Measurements from ENCODE around the gene SRSF6. TPM values are rescaled to one million over a fixed set of nuclear protein-coding genes. Genes with fewer than 3 reads are reported as not detected.
A peak's percentile ranks its signal among the peaks of the same experiment; 100 is the strongest.
"Not testable (repeated sequence)": the region's sequence is repeated elsewhere in the genome, so short reads cannot be mapped to it uniquely, and the experiment has no call there.

The SRSF6 gene
- total RNA-seq, 4 donors from 2014 or later = 52.7 to 74.2 (median 53.4) TPM

- Histone ChIP-seq H3K9me3 (no peaks in the 10 kb centered on the region), H3K27ac (no peak overlapping the region), H3K27me3 (peaks cover 0 to 50% (median 0%) of the 10 kb centered on the region in 4 donors), H3K36me3 (no peaks in the 10 kb centered on the region), H3K4me1 (peaks cover 0 to 7% (median 0%) of the 10 kb centered on the region in 3 donors), H3K4me3 (no peak overlapping the region)
- WGBS, 2 donors = 23 to 31% methylated on average over 7 to 9 of the region's 9 CpGs
- TF ChIP-seq CTCF (IDR thresholded peaks at IDR 0.05) (peak; percentile 60 to 76 (median 68)), POLR2A (IDR thresholded peaks at IDR 0.05) (no peak)
- no peak for DNase-seq
- intact Hi-C loops (cut with DNase I) = no loop called here
Observed at GRCh38 chr20:43448748-43449535, 8.8 kb upstream of the SRSF6 start.

GRCh38 chr20:43450841-43451799, 6.6 kb upstream of the SRSF6 start:
- WGBS, 2 donors = 57 to 62% methylated on average over 14 of the region's 14 CpGs
- DNase-seq = no peak

GRCh38 chr20:43452404-43453126, 5.1 kb upstream of the SRSF6 start:
- Histone ChIP-seq H3K9me3 (no peaks in the 10 kb centered on the region), H3K27me3 (peaks cover 0 to 47% (median 0%) of the 10 kb centered on the region in 4 donors), H3K4me1 (peaks cover 5 to 16% (median 6%) of the 10 kb centered on the region in 3 donors), H3K4me3 (no peak overlapping the region), H3K36me3 (no peaks in the 10 kb centered on the region), H3K27ac (no peak overlapping the region)
- TF ChIP-seq CTCF (IDR thresholded peaks at IDR 0.05) = no peak
- TF ChIP-seq POLR2A (IDR thresholded peaks at IDR 0.05) = no peak
- intact Hi-C loops (cut with DNase I) = loop anchor here (10.0 kb wide), 1 partner anchor 632 kb away; no protein-coding TSS in a partner anchor
- 89 to 90% methylated on average over 14 to 15 of the region's 15 CpGs for WGBS, 2 donors
- no peak for DNase-seq

More at GRCh38 chr20:43450841-43451799, 6.6 kb upstream of the SRSF6 start:
- no peak for TF ChIP-seq CTCF (IDR thresholded peaks at IDR 0.05)
- Histone ChIP-seq H3K27me3 (peaks cover 0 to 52% (median 0%) of the 10 kb centered on the region in 4 donors), H3K4me1 (peaks cover 0 to 7% (median 0%) of the 10 kb centered on the region in 3 donors), H3K4me3 (no peak overlapping the region), H3K9me3 (no peaks in the 10 kb centered on the region), H3K27ac (no peak overlapping the region), H3K36me3 (no peaks in the 10 kb centered on the region)
- intact Hi-C loops (cut with DNase I) = loop anchor here (10.0 kb wide), 1 partner anchor 634 kb away; no protein-coding TSS in a partner anchor

GRCh38 chr20:43456252-43456651, 1.4 kb upstream of the SRSF6 start:
- not testable (repeated sequence) for H3K4me3 ChIP-seq, H3K9me3 ChIP-seq, H3K27ac ChIP-seq, DNase-seq
- intact Hi-C loops (cut with DNase I) = loop anchor here (10.0 kb wide), 1 partner anchor 629 kb away; no protein-coding TSS in a partner anchor
- Histone ChIP-seq H3K27me3 (peaks cover 0 to 17% (median 0%) of the 10 kb centered on the region in 4 donors), H3K4me1 (peaks cover 12 to 31% (median 12%) of the 10 kb centered on the region in 3 donors), H3K36me3 (peaks cover 0 to 23% (median 11%) of the 10 kb centered on the region in 3 donors)
- WGBS, 2 donors = 88 to 90% methylated on average over 7 to 8 of the region's 8 CpGs
